Right lobe of liver (tissue), 6 donors: Measurements from ENCODE around the gene KY. TPM values are rescaled to one million over a fixed set of nuclear protein-coding genes. Genes with fewer than 3 reads are reported as not detected.
"Not testable (repeated sequence)": the region's sequence is repeated elsewhere in the genome, so short reads cannot be mapped to it uniquely, and the experiment has no call there.

Experiments
- ATAC-seq, 4 donors: fragments of 200-7000 bp; cut with Tn5 transposase; one replicate each; pipeline ENCODE4 v1.9.1; 2020; ENCODE audit warnings: mild to moderate bottlenecking in 4 of 4, moderate library complexity in 4 of 4
- DNase-seq, 3 donors: peaks; one replicate each; pipeline ENCODE4 v3.0.0-alpha.2; 2020
- H3K27ac ChIP-seq, 3 donors: fragments of 200-600 bp; one replicate each; pipeline ENCODE4 v1.8.0; 2022
- H3K27me3 ChIP-seq, 2 donors: fragments of 200-600 bp; one replicate each; pipeline ENCODE4 v1.8.0; 2022
- H3K36me3 ChIP-seq, 4 donors: fragments of 200-600 bp; sonication (generic) in 1 of 4; one replicate each; pipeline versions ENCODE4 v1.5.1 to v1.8.0; 2017 to 2022; ENCODE audit warnings: control low read depth in 1 of 4
- H3K4me1 ChIP-seq, 4 donors: fragments of 200-600 bp; sonication (generic) in 1 of 4; one replicate each; pipeline versions ENCODE4 v1.5.1 to v1.8.0; 2017 to 2022; ENCODE audit warnings: control low read depth in 1 of 4
- H3K4me3 ChIP-seq, 3 donors: fragments of 200-600 bp; one replicate each; pipeline ENCODE4 v1.8.0; 2022
- H3K9me3 ChIP-seq, 4 donors: fragments of 200-600 bp; sonication (generic) in 1 of 4; one replicate each; pipeline versions ENCODE4 v1.5.1 to v1.8.0; 2017 to 2022; ENCODE audit warnings: control low read depth in 1 of 4
- POLR2A ChIP-seq: fragments of 450-650 bp; IDR thresholded peaks from one replicate; pipeline ENCODE4 v1.6.1; 2017; ENCODE audit warnings: antibody characterized with exemption, mild to moderate bottlenecking
- WGBS: methylation state at CpG from one replicate; pipeline ENCODE4 v1.1.6; 2018; ENCODE audit warnings: low coverage, low lambda C conversion rate; ENCODE audit not compliant: insufficient coverage; ENCODE audit errors: missing lambda C conversion rate; 5-methylcytosine and 5-hydroxymethylcytosine counted together
- intact Hi-C, 2 donors: fragments of 100-400 bp; cut with DNase I; formaldehyde crosslinking; loops; one replicate each; pipeline versions ENCODE4 v1.11.2 to v1.14.1; 2022
- total RNA-seq, 6 experiments: library from RNA; depleted of rRNA in 2 of 6; stranded (reverse); fragments of >200 nt in 2 of 6; fragmentation: NEBNext Ultra II Directional in 3 of 6; extraction: Animal tissue kit (Norgen Biotek cat#: 25700) in 3 of 6; gene quantifications; one replicate each; pipeline versions ENCODE4 v1.1.0 to v1.2.4, GENCODE V29; 2016 to 2023
- TF ChIP-seq, protein P1 (sequence below), 4 donors: fragments of 200-600 bp in 3 of 4; fragments of 450-650 bp in 1 of 4; IDR thresholded peaks; one replicate each; pipeline versions ENCODE4 v1.5.1 to v1.8.0; 2016 to 2022; ENCODE audit warnings: antibody characterized with exemption in 4 of 4, mild to moderate bottlenecking in 2 of 4
- donor health status: DM: no; HTN: yes; CAD: no.
- donor health status: DM: no; HTN: no; CAD: no.
- donor health status: DM: no; HTN: no; CAD: no.
- donor health status: DM: no; HTN: yes; CAD: no.
- donor health status: DM: no; HTN: yes; CAD: no.

The KY gene
- total RNA-seq, 6 experiments from 2014 or later: not detected

GRCh38 chr3:134590766-134591165, 60.1 kb downstream of the KY start:
- Histone ChIP-seq H3K36me3 (no peaks in the 10 kb centered on the region), H3K27ac (no peak overlapping the region), H3K4me3 (no peak overlapping the region), H3K27me3 (no peaks in the 10 kb centered on the region), H3K9me3 (no peaks in the 10 kb centered on the region), H3K4me1 (no peaks in the 10 kb centered on the region)
- intact Hi-C loops: no loop called here
- DNase-seq (no peak), ATAC-seq (no peak)
- TF ChIP-seq, protein P1, sequence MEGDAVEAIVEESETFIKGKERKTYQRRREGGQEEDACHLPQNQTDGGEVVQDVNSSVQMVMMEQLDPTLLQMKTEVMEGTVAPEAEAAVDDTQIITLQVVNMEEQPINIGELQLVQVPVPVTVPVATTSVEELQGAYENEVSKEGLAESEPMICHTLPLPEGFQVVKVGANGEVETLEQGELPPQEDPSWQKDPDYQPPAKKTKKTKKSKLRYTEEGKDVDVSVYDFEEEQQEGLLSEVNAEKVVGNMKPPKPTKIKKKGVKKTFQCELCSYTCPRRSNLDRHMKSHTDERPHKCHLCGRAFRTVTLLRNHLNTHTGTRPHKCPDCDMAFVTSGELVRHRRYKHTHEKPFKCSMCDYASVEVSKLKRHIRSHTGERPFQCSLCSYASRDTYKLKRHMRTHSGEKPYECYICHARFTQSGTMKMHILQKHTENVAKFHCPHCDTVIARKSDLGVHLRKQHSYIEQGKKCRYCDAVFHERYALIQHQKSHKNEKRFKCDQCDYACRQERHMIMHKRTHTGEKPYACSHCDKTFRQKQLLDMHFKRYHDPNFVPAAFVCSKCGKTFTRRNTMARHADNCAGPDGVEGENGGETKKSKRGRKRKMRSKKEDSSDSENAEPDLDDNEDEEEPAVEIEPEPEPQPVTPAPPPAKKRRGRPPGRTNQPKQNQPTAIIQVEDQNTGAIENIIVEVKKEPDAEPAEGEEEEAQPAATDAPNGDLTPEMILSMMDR (IDR thresholded peaks at IDR 0.05): no peak
- no peak for TF ChIP-seq POLR2A

- H3K9me3 ChIP-seq: no peaks in the 10 kb centered on the region
- intact Hi-C loops: no loop called here
- no peaks in the 10 kb centered on the region for H3K4me1 ChIP-seq
- DNase-seq (no peak), ATAC-seq (no peak)
- WGBS: 70% methylated on average over 3 of the region's 3 CpGs
- no peak overlapping the region for H3K27ac ChIP-seq
- H3K36me3 ChIP-seq: no peaks in the 10 kb centered on the region
- TF ChIP-seq, protein P1 (IDR thresholded peaks at IDR 0.05): no peak
- no peak for TF ChIP-seq POLR2A
- H3K27me3 ChIP-seq: no peaks in the 10 kb centered on the region
- no peak overlapping the region for H3K4me3 ChIP-seq
These were observed 71.6 kb downstream of the KY start for GRCh38 chr3:134579141-134579665.

GRCh38 chr3:134576831-134577230, 74.0 kb downstream of the KY start:
- DNase-seq (no peak), ATAC-seq (no peak)
- TF ChIP-seq, protein P1 (IDR thresholded peaks at IDR 0.05): no peak
- no peak for TF ChIP-seq POLR2A
- H3K27ac ChIP-seq: no peak overlapping the region
- intact Hi-C loops: no loop called here
- no peak overlapping the region for H3K4me3 ChIP-seq
- no peaks in the 10 kb centered on the region for H3K27me3 ChIP-seq
- no peaks in the 10 kb centered on the region for H3K36me3 ChIP-seq
- WGBS: 81% methylated on average over 3 of the region's 3 CpGs
- H3K9me3 ChIP-seq: no peaks in the 10 kb centered on the region
- H3K4me1 ChIP-seq: no peaks in the 10 kb centered on the region

DNA sequence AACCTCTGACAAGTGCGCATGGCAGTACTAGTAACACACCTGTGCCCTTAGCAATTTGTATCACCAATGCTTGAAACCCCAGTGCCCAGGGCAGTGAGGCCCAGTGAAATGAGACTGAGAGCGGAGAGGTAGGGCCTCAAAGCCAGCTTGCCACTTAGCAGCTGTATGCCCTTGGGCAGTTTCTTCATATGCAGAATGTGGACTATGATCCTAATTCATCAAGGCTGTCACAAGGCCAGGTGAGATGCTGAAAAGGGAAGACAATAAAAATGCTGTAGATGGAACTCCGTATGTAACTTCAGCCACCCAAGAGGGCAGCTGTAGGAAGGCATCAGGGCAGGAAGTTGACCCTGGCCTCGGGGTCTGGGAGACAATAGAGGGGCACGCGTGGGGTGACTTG, 74.4 kb downstream of the KY start:
- no peaks in the 10 kb centered on the region for H3K9me3 ChIP-seq
- no peaks in the 10 kb centered on the region for H3K27me3 ChIP-seq
- DNase-seq (no peak), ATAC-seq (no peak)
- H3K36me3 ChIP-seq: no peaks in the 10 kb centered on the region
- H3K27ac ChIP-seq: no peak overlapping the region
- WGBS: 80% methylated on average over 6 of the region's 6 CpGs
- H3K4me1 ChIP-seq: no peaks in the 10 kb centered on the region
- H3K4me3 ChIP-seq: no peak overlapping the region
- TF ChIP-seq, protein P1 (IDR thresholded peaks at IDR 0.05): no peak
- no peak for TF ChIP-seq POLR2A
- intact Hi-C loops: no loop called here

- H3K4me3 ChIP-seq, ATAC-seq, H3K36me3 ChIP-seq, intact Hi-C loops, H3K27ac ChIP-seq, H3K4me1 ChIP-seq, H3K9me3 ChIP-seq, H3K27me3 ChIP-seq, DNase-seq: not testable (repeated sequence)
- WGBS: no CpG with 5 or more reads among the region's 2 CpGs
These were observed 80.9 kb downstream of the KY start for GRCh38 chr3:134569899-134570298.
